K562 (cell line): ENCODE data around the gene C1QTNF5. TPM values are rescaled to one million over a fixed set of nuclear protein-coding genes. Genes with fewer than 3 reads are reported as not detected.

Experiments
- ATF1 ChIP-seq, 2 experiments: fragments of 450-650 bp in 1 of 2; IDR thresholded peaks; 2 replicates each; pipeline ENCODE4 v1.6.1; 2016; ENCODE audit warnings: missing compliant biosample characterization in 1 of 2, missing genetic modification characterization in 1 of 2
- BRD4 ChIP-seq: fragments of 200-600 bp; sonication (generic); IDR thresholded peaks from 2 replicates; pipeline ENCODE4 v1.6.1; 2017; ENCODE audit warnings: inconsistent platforms
- FOXM1 ChIP-seq, 2 experiments: fragments of 450-650 bp in 1 of 2; sonication (generic) in 1 of 2; formaldehyde crosslinking in 1 of 2; IDR thresholded peaks; 2 replicates each; pipeline versions ENCODE4 v1.6.1 to v1.9.0; 2017 to 2022; ENCODE audit warnings: low read depth in 2 of 2, mild to moderate bottlenecking in 2 of 2, missing genetic modification reagents in 1 of 2, moderate library complexity in 1 of 2
- MYC ChIP-seq, 2 experiments: fragments of 250-450 bp in 1 of 2; sonication (Bioruptor Pico) in 1 of 2; IDR thresholded peaks; 2 replicates each; pipeline versions ENCODE4 v1.5.1 to v1.6.1; 2012 to 2021; ENCODE audit warnings: low read depth in 2 of 2, borderline replicate concordance in 1 of 2, improper control_type of control experiment in 1 of 2, low read length in 1 of 2, mild to moderate bottlenecking in 1 of 2, moderate library complexity in 1 of 2
- NFATC3 ChIP-seq: fragments of 450-650 bp; IDR thresholded peaks from 2 replicates; pipeline ENCODE4 v1.6.1; 2017; ENCODE audit warnings: mild to moderate bottlenecking
- RAD51 ChIP-seq: fragments of 450-650 bp; IDR thresholded peaks from 2 replicates; pipeline ENCODE4 v1.7.1; 2016; ENCODE audit warnings: low read depth, mild to moderate bottlenecking, borderline replicate concordance
- RBM25 ChIP-seq: fragments of 200-400 bp; formaldehyde crosslinking; IDR thresholded peaks from 2 replicates; pipeline ENCODE4 v1.6.1; 2018; ENCODE audit warnings: low read length, low read depth, moderate library complexity; ENCODE audit not compliant: severe bottlenecking
- ZNF217 ChIP-seq: sonication (generic); formaldehyde crosslinking; IDR thresholded peaks from 2 replicates; pipeline ENCODE4 v1.8.0; 2022; ENCODE audit warnings: mild to moderate bottlenecking, missing genetic modification reagents
- ZNF232 ChIP-seq: sonication (generic); formaldehyde crosslinking; IDR thresholded peaks from 2 replicates; pipeline ENCODE4 v1.8.0; 2022; ENCODE audit warnings: mild to moderate bottlenecking, missing genetic modification reagents
- ZNF239 ChIP-seq: fragments of 250-450 bp; sonication (Bioruptor Pico); IDR thresholded peaks from 2 replicates; pipeline ENCODE4 v1.4.0; 2020; ENCODE audit warnings: mild to moderate bottlenecking
- ZNF586 ChIP-seq: fragments of 450-650 bp; formaldehyde crosslinking; conservative IDR thresholded peaks from 2 replicates; pipeline ENCODE4 v1.4.0; 2020; ENCODE audit warnings: mild to moderate bottlenecking, moderate library complexity
- polyA plus RNA-seq, 8 experiments: library from polyadenylated mRNA; depleted of rRNA in 4 of 8; stranded (reverse) in 5 of 8; unstranded in 3 of 8; fragments of >200 nt; fragmentation: Nextera tagmentation in 2 of 8; fragmentation: Illumina TruSeq in 1 of 8; extraction: Ambion mirVana in 2 of 8; extraction: Trizol in 1 of 8; gene quantifications; 2 replicates each; pipeline versions ENCODE4 v1.2.1 to v1.2.3, GENCODE V29; 2011 to 2014; ENCODE audit warnings: inconsistent platforms in 1 of 8, missing spikeins in 1 of 8
- total RNA-seq, 7 experiments: library from RNA; depleted of rRNA in 6 of 7; stranded (reverse); fragments of >200 nt in 6 of 7; fragmentation: Illumina TruSeq in 2 of 7; extraction: Trizol in 2 of 7; gene quantifications; 2 replicates each; pipeline versions ENCODE4 v1.2.1 to v1.2.3, GENCODE V29; 2011 to 2021; ENCODE audit warnings: low replicate concordance in 1 of 7
- TF ChIP-seq, protein P1 (sequence below): fragments of 200-600 bp; sonication (generic); IDR thresholded peaks from one replicate; pipeline ENCODE4 v1.6.1; 2012; ENCODE audit warnings: mild to moderate bottlenecking, low read depth, low read length, inconsistent platforms
- TF ChIP-seq, protein P2 (sequence below): fragments of 250-450 bp; sonication (Bioruptor Pico); IDR thresholded peaks from 2 replicates; pipeline ENCODE4 v1.8.0; 2021; ENCODE audit warnings: moderate library complexity, mild to moderate bottlenecking, inconsistent platforms

C1QTNF5 gene
- total and polyA plus RNA-seq, 9 of the 15 experiments (the other 6 are each of a cell fraction or from before 2014, with no cell fraction given): 0.07 to 0.76 (median 0.24) TPM; not detected in 1

DNA sequence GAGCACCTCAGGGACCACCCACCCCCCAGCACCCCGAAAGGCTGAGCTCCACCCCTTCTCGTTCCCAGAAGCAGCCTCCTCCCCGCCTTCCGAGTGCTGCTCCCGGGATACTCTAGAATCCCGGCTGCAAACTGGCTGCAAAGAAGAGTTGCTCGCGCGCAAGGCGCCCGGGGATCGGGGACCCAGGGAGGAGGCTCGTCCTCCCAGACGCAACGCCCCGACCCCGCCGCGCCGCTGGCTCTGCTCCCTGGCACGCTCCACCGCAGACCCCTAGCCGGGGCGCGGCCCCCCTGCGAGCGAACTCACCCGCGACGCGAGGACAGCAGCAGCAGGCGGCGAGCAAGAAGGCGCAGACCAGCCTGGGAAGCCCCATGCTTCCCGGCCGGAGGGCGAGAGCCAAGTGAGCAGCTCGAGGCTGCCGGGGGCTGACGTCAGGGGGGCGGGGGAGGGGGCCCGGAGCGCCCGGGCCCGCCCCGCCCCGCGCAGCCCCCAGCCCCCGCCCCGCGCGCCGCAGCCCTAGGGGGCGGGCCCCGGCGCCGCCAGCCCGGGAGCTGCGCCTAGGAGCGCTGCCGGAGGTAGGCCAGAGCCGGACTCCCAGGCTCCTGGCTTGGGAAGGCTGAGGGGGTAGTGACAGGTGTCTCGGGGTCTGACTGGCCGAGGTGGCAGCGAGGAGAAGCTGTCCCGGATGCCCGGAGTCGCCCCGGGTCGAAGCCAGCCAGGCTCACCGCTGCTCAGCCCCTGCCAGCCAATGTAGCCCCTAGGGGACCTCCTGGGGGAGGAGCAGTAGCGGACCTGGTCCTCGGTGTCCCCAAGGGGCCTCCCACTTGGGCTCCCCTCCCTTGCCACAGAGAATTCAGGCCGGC, 23.7 kb downstream of the C1QTNF5 start, which contains the start of gene MCAM (continued):
- TF ChIP-seq, protein P1, sequence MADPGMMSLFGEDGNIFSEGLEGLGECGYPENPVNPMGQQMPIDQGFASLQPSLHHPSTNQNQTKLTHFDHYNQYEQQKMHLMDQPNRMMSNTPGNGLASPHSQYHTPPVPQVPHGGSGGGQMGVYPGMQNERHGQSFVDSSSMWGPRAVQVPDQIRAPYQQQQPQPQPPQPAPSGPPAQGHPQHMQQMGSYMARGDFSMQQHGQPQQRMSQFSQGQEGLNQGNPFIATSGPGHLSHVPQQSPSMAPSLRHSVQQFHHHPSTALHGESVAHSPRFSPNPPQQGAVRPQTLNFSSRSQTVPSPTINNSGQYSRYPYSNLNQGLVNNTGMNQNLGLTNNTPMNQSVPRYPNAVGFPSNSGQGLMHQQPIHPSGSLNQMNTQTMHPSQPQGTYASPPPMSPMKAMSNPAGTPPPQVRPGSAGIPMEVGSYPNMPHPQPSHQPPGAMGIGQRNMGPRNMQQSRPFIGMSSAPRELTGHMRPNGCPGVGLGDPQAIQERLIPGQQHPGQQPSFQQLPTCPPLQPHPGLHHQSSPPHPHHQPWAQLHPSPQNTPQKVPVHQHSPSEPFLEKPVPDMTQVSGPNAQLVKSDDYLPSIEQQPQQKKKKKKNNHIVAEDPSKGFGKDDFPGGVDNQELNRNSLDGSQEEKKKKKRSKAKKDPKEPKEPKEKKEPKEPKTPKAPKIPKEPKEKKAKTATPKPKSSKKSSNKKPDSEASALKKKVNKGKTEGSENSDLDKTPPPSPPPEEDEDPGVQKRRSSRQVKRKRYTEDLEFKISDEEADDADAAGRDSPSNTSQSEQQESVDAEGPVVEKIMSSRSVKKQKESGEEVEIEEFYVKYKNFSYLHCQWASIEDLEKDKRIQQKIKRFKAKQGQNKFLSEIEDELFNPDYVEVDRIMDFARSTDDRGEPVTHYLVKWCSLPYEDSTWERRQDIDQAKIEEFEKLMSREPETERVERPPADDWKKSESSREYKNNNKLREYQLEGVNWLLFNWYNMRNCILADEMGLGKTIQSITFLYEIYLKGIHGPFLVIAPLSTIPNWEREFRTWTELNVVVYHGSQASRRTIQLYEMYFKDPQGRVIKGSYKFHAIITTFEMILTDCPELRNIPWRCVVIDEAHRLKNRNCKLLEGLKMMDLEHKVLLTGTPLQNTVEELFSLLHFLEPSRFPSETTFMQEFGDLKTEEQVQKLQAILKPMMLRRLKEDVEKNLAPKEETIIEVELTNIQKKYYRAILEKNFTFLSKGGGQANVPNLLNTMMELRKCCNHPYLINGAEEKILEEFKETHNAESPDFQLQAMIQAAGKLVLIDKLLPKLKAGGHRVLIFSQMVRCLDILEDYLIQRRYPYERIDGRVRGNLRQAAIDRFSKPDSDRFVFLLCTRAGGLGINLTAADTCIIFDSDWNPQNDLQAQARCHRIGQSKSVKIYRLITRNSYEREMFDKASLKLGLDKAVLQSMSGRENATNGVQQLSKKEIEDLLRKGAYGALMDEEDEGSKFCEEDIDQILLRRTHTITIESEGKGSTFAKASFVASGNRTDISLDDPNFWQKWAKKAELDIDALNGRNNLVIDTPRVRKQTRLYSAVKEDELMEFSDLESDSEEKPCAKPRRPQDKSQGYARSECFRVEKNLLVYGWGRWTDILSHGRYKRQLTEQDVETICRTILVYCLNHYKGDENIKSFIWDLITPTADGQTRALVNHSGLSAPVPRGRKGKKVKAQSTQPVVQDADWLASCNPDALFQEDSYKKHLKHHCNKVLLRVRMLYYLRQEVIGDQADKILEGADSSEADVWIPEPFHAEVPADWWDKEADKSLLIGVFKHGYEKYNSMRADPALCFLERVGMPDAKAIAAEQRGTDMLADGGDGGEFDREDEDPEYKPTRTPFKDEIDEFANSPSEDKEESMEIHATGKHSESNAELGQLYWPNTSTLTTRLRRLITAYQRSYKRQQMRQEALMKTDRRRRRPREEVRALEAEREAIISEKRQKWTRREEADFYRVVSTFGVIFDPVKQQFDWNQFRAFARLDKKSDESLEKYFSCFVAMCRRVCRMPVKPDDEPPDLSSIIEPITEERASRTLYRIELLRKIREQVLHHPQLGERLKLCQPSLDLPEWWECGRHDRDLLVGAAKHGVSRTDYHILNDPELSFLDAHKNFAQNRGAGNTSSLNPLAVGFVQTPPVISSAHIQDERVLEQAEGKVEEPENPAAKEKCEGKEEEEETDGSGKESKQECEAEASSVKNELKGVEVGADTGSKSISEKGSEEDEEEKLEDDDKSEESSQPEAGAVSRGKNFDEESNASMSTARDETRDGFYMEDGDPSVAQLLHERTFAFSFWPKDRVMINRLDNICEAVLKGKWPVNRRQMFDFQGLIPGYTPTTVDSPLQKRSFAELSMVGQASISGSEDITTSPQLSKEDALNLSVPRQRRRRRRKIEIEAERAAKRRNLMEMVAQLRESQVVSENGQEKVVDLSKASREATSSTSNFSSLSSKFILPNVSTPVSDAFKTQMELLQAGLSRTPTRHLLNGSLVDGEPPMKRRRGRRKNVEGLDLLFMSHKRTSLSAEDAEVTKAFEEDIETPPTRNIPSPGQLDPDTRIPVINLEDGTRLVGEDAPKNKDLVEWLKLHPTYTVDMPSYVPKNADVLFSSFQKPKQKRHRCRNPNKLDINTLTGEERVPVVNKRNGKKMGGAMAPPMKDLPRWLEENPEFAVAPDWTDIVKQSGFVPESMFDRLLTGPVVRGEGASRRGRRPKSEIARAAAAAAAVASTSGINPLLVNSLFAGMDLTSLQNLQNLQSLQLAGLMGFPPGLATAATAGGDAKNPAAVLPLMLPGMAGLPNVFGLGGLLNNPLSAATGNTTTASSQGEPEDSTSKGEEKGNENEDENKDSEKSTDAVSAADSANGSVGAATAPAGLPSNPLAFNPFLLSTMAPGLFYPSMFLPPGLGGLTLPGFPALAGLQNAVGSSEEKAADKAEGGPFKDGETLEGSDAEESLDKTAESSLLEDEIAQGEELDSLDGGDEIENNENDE: no peak
- TF ChIP-seq ATF1 (CRISPR knock-in tag; IDR thresholded peaks at IDR 0.05) (no peak), ATF1 (tag; IDR thresholded peaks at IDR 0.05) (peak; percentile 32; the same call in 1 of the 2 replicates), FOXM1 (IDR thresholded peaks at IDR 0.05; ENCODE audit: low read depth) (no peak), FOXM1 (CRISPR knock-in tag; IDR thresholded peaks at IDR 0.05; ENCODE audit: low read depth) (peak; percentile 39; the same call in 1 of the 2 replicates), ZNF217 (no peak), RBM25 (no peak), RAD51 (no peak), BRD4 (no peak), NFATC3 (no peak), ZNF232 (no peak), ZNF239 (CRISPR knock-in tag) (no peak), ZNF586 (no peak), MYC (IDR thresholded peaks at IDR 0.05; ENCODE audit: low read depth, low read length) (peak; percentile 34; the same call in 1 of the 2 replicates), MYC (CRISPR knock-in tag; IDR thresholded peaks at IDR 0.05; ENCODE audit: borderline replicate concordance, low read depth) (no peak)
- TF ChIP-seq, protein P2, sequence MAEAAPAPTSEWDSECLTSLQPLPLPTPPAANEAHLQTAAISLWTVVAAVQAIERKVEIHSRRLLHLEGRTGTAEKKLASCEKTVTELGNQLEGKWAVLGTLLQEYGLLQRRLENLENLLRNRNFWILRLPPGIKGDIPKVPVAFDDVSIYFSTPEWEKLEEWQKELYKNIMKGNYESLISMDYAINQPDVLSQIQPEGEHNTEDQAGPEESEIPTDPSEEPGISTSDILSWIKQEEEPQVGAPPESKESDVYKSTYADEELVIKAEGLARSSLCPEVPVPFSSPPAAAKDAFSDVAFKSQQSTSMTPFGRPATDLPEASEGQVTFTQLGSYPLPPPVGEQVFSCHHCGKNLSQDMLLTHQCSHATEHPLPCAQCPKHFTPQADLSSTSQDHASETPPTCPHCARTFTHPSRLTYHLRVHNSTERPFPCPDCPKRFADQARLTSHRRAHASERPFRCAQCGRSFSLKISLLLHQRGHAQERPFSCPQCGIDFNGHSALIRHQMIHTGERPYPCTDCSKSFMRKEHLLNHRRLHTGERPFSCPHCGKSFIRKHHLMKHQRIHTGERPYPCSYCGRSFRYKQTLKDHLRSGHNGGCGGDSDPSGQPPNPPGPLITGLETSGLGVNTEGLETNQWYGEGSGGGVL (CRISPR knock-in tag): no peak
